AG09309 (cell line): ENCODE results near the gene SPATA6L.

Experiments
- DNase-seq: peaks from one replicate; pipeline ENCODE4 v3.0.0-alpha.2; 2010; ENCODE audit warnings: low read depth
- H3K4me3 ChIP-seq: 2 replicates; pipeline ENCODE4 v1.5.1; 2011; ENCODE audit warnings: mild to moderate bottlenecking, low read depth, low read length, moderate library complexity; ENCODE audit not compliant: control insufficient read depth
- TF ChIP-seq, protein P1 (sequence below): IDR thresholded peaks from 2 replicates; pipeline ENCODE4 v1.5.1; 2011; ENCODE audit warnings: mild to moderate bottlenecking, low read depth, low read length, inconsistent platforms; ENCODE audit not compliant: insufficient read depth, control insufficient read depth; ENCODE audit errors: missing control alignments

The SPATA6L gene

GRCh38 chr9:4576448-4576847, 89.8 kb downstream of the SPATA6L start:
- no peak overlapping the region for H3K4me3 ChIP-seq
- TF ChIP-seq, protein P1, sequence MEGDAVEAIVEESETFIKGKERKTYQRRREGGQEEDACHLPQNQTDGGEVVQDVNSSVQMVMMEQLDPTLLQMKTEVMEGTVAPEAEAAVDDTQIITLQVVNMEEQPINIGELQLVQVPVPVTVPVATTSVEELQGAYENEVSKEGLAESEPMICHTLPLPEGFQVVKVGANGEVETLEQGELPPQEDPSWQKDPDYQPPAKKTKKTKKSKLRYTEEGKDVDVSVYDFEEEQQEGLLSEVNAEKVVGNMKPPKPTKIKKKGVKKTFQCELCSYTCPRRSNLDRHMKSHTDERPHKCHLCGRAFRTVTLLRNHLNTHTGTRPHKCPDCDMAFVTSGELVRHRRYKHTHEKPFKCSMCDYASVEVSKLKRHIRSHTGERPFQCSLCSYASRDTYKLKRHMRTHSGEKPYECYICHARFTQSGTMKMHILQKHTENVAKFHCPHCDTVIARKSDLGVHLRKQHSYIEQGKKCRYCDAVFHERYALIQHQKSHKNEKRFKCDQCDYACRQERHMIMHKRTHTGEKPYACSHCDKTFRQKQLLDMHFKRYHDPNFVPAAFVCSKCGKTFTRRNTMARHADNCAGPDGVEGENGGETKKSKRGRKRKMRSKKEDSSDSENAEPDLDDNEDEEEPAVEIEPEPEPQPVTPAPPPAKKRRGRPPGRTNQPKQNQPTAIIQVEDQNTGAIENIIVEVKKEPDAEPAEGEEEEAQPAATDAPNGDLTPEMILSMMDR = no peak
- DNase-seq = no peak

- H3K4me3 ChIP-seq = no peak overlapping the region
- TF ChIP-seq, protein P1 = no peak
- no peak for DNase-seq
Measured at GRCh38 chr9:4575997-4576396, 90.3 kb downstream of the SPATA6L start.

DNA sequence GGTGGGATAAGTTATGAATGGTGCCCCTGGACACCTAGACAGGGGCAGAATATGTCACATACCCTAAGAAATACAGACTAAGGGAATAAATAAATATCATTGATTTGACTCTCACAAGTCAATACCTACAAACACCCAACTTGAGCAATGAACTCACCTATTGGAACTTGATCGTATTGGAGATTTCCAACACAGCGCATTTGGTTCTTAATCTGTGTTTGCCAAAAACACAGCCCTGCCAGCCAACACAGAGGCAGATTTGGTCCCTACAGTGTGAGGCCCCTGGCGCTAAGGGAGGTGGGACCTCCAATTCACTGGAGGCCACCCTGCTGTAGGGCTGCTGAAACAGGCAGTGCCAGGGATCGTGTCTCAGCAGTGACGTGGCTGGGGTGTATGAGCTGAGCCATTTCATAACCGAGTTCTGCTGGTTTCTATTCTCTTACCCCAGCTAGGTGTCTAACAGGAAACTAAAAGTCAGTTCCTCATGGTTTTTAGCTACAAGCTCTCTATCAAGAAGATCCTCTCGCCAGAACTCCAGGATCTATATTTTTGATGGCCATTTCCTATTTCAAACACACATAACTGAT, 91.5 kb downstream of the SPATA6L start:
- H3K4me3 ChIP-seq = no peak overlapping the region
- TF ChIP-seq, protein P1 = no peak
- no peak for DNase-seq

DNA sequence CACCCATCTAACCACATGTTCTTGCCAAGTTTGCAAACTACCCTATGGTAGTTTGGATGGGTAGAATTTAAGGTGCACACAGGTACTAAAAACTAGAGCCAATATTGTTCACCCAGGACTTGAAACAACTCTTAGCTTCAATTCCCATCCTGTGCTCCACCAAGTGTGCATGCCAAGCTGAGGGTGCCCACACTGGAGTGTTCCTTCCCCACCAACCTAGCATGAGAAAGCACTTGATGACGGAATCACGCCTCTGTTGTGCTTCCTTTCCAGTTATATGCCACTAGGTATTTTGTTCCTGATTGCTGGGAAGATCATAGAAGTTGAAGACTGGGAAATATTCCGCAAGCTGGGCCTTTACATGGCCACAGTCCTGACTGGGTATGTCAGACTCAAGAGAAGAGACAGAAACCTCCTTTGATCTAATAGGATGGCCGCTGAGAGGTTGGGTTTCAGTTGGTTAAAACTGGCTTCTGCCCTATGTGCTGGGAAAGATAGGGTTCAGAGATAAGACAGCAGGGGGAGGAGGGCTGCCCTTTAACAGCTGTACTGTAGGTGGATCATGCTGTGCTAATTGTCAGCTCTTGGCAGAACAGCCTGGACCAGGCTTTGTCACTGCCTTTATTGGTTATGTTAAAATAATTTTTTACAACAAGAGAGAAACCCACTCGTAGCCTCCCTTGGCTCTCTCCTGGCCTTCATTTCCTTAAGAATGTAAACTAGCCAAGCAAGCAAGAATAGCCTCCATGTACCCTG, 92.5 kb downstream of the SPATA6L start:
- no peak for DNase-seq
- H3K4me3 ChIP-seq = no peak overlapping the region
- TF ChIP-seq, protein P1 = no peak

DNA sequence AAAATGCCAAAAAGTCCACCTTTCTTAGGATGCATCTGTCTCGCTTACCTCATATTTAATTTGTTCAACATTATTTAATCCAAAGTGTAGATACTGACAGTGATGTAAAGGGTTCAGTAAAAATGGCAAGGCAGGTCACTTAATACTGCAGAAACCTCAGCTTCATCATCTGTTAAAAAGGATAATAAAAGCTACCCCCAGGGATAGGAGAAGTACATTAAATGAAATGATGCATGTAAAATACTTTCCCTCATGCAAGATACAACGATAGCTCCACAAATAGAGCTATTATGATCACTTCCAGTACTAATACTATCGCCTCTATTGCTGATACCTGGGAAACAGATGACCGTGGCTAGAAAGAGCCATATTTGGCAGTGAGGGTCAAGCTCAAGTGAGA, 93.1 kb downstream of the SPATA6L start:
- no peak overlapping the region for H3K4me3 ChIP-seq
- no peak for DNase-seq
- TF ChIP-seq, protein P1 = no peak

GRCh38 chr9:4572184-4572826, 94.0 kb downstream of the SPATA6L start:
- no peak for DNase-seq
- H3K4me3 ChIP-seq = no peak overlapping the region
- TF ChIP-seq, protein P1 = no peak
